ENCODE measurements around the gene DDI1.
A peak's percentile ranks its signal among the peaks of the same experiment; 100 is the strongest.

DDI1 gene

GRCh38 chr11:104055596-104055995 is 19.2 kb downstream of the DDI1 start:
- Mint-ChIP-seq H3K4me3 (no peak overlapping the region), H3K36me3 (no peaks in the 10 kb centered on the region), H3K4me1 (no peaks in the 10 kb centered on the region), H3K9me3 (no peaks in the 10 kb centered on the region), H3K27ac (no peak overlapping the region)
- no peak for DNase-seq (ENCODE audit: low spot score in 2 of 2)
- ATAC-seq: no peak

GRCh38 chr11:104057908-104058307 is 21.5 kb downstream of the DDI1 start:
- no peak for DNase-seq (ENCODE audit: low spot score in 2 of 2)
- Mint-ChIP-seq H3K27ac (no peak overlapping the region), H3K4me1 (no peaks in the 10 kb centered on the region), H3K4me3 (no peak overlapping the region), H3K9me3 (no peaks in the 10 kb centered on the region), H3K36me3 (no peaks in the 10 kb centered on the region)
- ATAC-seq: no peak

GRCh38 chr11:104058680-104059079 is 22.2 kb downstream of the DDI1 start:
- DNase-seq (ENCODE audit: low spot score in 2 of 2): no peak
- Mint-ChIP-seq H3K9me3 (no peaks in the 10 kb centered on the region), H3K4me1 (no peaks in the 10 kb centered on the region), H3K36me3 (no peaks in the 10 kb centered on the region), H3K27ac (no peak overlapping the region), H3K4me3 (no peak overlapping the region)
- no peak for ATAC-seq

- Mint-ChIP-seq H3K27ac (no peak overlapping the region), H3K9me3 (no peaks in the 10 kb centered on the region), H3K4me3 (no peak overlapping the region), H3K36me3 (no peaks in the 10 kb centered on the region), H3K4me1 (no peaks in the 10 kb centered on the region)
- DNase-seq (ENCODE audit: low spot score in 2 of 2) (no peak), ATAC-seq (peak; percentile 24)
Observed at GRCh38 chr11:104060004-104060794, 23.8 kb downstream of the DDI1 start.

- DNase-seq (ENCODE audit: low spot score in 2 of 2) (no peak), ATAC-seq (no peak)
- H3K4me3 Mint-ChIP-seq: no peak overlapping the region
- H3K36me3 Mint-ChIP-seq: no peaks in the 10 kb centered on the region
- H3K4me1 Mint-ChIP-seq: no peaks in the 10 kb centered on the region
- no peaks in the 10 kb centered on the region for H3K9me3 Mint-ChIP-seq
- no peak overlapping the region for H3K27ac Mint-ChIP-seq
Observed at GRCh38 chr11:104060820-104061219, 24.4 kb downstream of the DDI1 start.

- no peak for ATAC-seq
- no peak overlapping the region for H3K4me3 Mint-ChIP-seq
- H3K9me3 Mint-ChIP-seq: no peaks in the 10 kb centered on the region
- H3K27ac Mint-ChIP-seq: no peak overlapping the region
- no peaks in the 10 kb centered on the region for H3K36me3 Mint-ChIP-seq
- no peaks in the 10 kb centered on the region for H3K4me1 Mint-ChIP-seq
- no peak for DNase-seq (ENCODE audit: low spot score in 2 of 2)
Observed at GRCh38 chr11:104061853-104062521, 25.5 kb downstream of the DDI1 start.

- no peak for ATAC-seq
- DNase-seq (ENCODE audit: low spot score in 2 of 2): no peak
- Mint-ChIP-seq H3K36me3 (no peaks in the 10 kb centered on the region), H3K27ac (no peak overlapping the region), H3K9me3 (no peaks in the 10 kb centered on the region), H3K4me3 (no peak overlapping the region), H3K4me1 (no peaks in the 10 kb centered on the region)
Observed at GRCh38 chr11:104064034-104064630, 27.7 kb downstream of the DDI1 start.

GRCh38 chr11:104067534-104067933 is 31.1 kb downstream of the DDI1 start:
- H3K27ac Mint-ChIP-seq: no peak overlapping the region
- no peak for ATAC-seq
- H3K9me3 Mint-ChIP-seq: no peaks in the 10 kb centered on the region

GRCh38 chr11:104073950-104074705 is 37.7 kb downstream of the DDI1 start:
- peak; percentile 54 for ATAC-seq
- H3K36me3 Mint-ChIP-seq: no peaks in the 10 kb centered on the region
- DNase-seq (ENCODE audit: low spot score in 2 of 2): no peak
- no peaks in the 10 kb centered on the region for H3K4me1 Mint-ChIP-seq
- no peak overlapping the region for H3K4me3 Mint-ChIP-seq
- H3K27ac Mint-ChIP-seq: no peak overlapping the region
- no peaks in the 10 kb centered on the region for H3K9me3 Mint-ChIP-seq

More at GRCh38 chr11:104067534-104067933, 31.1 kb downstream of the DDI1 start:
- no peaks in the 10 kb centered on the region for H3K36me3 Mint-ChIP-seq
- H3K4me1 Mint-ChIP-seq: no peaks in the 10 kb centered on the region
- no peak overlapping the region for H3K4me3 Mint-ChIP-seq
- DNase-seq (ENCODE audit: low spot score in 2 of 2): no peak

- DNase-seq (ENCODE audit: low spot score in 2 of 2): no peak
- Mint-ChIP-seq H3K9me3 (no peaks in the 10 kb centered on the region), H3K27ac (no peak overlapping the region), H3K4me1 (no peaks in the 10 kb centered on the region), H3K36me3 (no peaks in the 10 kb centered on the region), H3K4me3 (no peak overlapping the region)
- no peak for ATAC-seq
Observed at GRCh38 chr11:104075091-104075490, 38.7 kb downstream of the DDI1 start.

GRCh38 chr11:104075706-104076105 is 39.3 kb downstream of the DDI1 start:
- ATAC-seq (no peak), DNase-seq (ENCODE audit: low spot score in 2 of 2) (no peak)
- no peaks in the 10 kb centered on the region for H3K36me3 Mint-ChIP-seq
- no peaks in the 10 kb centered on the region for H3K4me1 Mint-ChIP-seq
- no peak overlapping the region for H3K27ac Mint-ChIP-seq
- H3K9me3 Mint-ChIP-seq: no peaks in the 10 kb centered on the region
- H3K4me3 Mint-ChIP-seq: no peak overlapping the region

- ATAC-seq (no peak), DNase-seq (ENCODE audit: low spot score in 2 of 2) (no peak)
- H3K4me1 Mint-ChIP-seq: no peaks in the 10 kb centered on the region
- H3K36me3 Mint-ChIP-seq: no peaks in the 10 kb centered on the region
- no peak overlapping the region for H3K4me3 Mint-ChIP-seq
- H3K9me3 Mint-ChIP-seq: no peaks in the 10 kb centered on the region
- H3K27ac Mint-ChIP-seq: no peak overlapping the region
Observed at GRCh38 chr11:104076455-104076854, 40.0 kb downstream of the DDI1 start.

- no peak overlapping the region for H3K27ac Mint-ChIP-seq
- H3K36me3 Mint-ChIP-seq: no peaks in the 10 kb centered on the region
- no peaks in the 10 kb centered on the region for H3K9me3 Mint-ChIP-seq
- ATAC-seq (peak; percentile 24), DNase-seq (ENCODE audit: low spot score in 2 of 2) (no peak)
- H3K4me1 Mint-ChIP-seq: no peaks in the 10 kb centered on the region
- no peak overlapping the region for H3K4me3 Mint-ChIP-seq
Observed at GRCh38 chr11:104078245-104078644, 41.8 kb downstream of the DDI1 start.

- DNase-seq (ENCODE audit: low spot score in 2 of 2): no peak
- Mint-ChIP-seq H3K9me3 (no peaks in the 10 kb centered on the region), H3K4me3 (no peak overlapping the region), H3K4me1 (no peaks in the 10 kb centered on the region), H3K36me3 (no peaks in the 10 kb centered on the region), H3K27ac (no peak overlapping the region)
- ATAC-seq: no peak
Observed at GRCh38 chr11:104078995-104079394, 42.6 kb downstream of the DDI1 start.

GRCh38 chr11:104086621-104087020 is 50.2 kb downstream of the DDI1 start:
- DNase-seq (ENCODE audit: low spot score in 2 of 2) (no peak), ATAC-seq (no peak)
- H3K4me1 Mint-ChIP-seq: no peaks in the 10 kb centered on the region
- no peaks in the 10 kb centered on the region for H3K36me3 Mint-ChIP-seq
- H3K27ac Mint-ChIP-seq: no peak overlapping the region
- H3K4me3 Mint-ChIP-seq: no peak overlapping the region
- no peaks in the 10 kb centered on the region for H3K9me3 Mint-ChIP-seq

All from stimulated activated effector memory CD8-positive, alpha-beta T cell treated with anti-CD3 and anti-CD28 coated beads, Interleukin-12 subunit alpha, Interleukin-12 subunit beta, amount 100 ng/mL, for 72 hours (primary cell).